Vagina (tissue), 2 donors: Measurements from ENCODE around the gene PLEKHA6. TPM values are rescaled to one million over a fixed set of nuclear protein-coding genes. Genes with fewer than 3 reads are reported as not detected.

Source experiments
- DNase-seq, 2 donors: peaks; one replicate each; pipeline ENCODE4 v3.0.0-alpha.2; 2017; ENCODE audit errors: extremely low spot score in 2 of 2
- H3K27ac ChIP-seq: fragments of 200-600 bp; sonication (generic); one replicate; pipeline ENCODE4 v1.5.1; 2019
- H3K27me3 ChIP-seq: fragments of 200-600 bp; sonication (generic); one replicate; pipeline ENCODE4 v1.5.1; 2019
- H3K36me3 ChIP-seq, 2 donors: fragments of 200-600 bp; sonication (generic); one replicate each; pipeline ENCODE4 v1.5.1; 2017 to 2019
- H3K4me1 ChIP-seq: fragments of 200-600 bp; sonication (generic); one replicate; pipeline ENCODE4 v1.5.1; 2019
- H3K4me3 ChIP-seq, 2 donors: fragments of 200-600 bp; sonication (generic); 1 replicate in 1 of 2; 2 replicates in 1 of 2; pipeline ENCODE4 v1.5.1; 2016 to 2019
- H3K9me3 ChIP-seq: fragments of 200-600 bp; sonication (generic); one replicate; pipeline ENCODE4 v1.5.1; 2019
- POLR2A ChIP-seq, 2 donors: fragments of 450-650 bp; IDR thresholded peaks; one replicate each; pipeline ENCODE4 v1.6.1; 2017; ENCODE audit warnings: antibody characterized with exemption in 2 of 2, mild to moderate bottlenecking in 2 of 2, moderate library complexity in 2 of 2
- POLR2AphosphoS5 ChIP-seq, 2 donors: sonication (generic); formaldehyde crosslinking; IDR thresholded peaks; one replicate each; pipeline ENCODE4 v1.9.0; 2017; ENCODE audit warnings: antibody characterized with exemption in 2 of 2, mild to moderate bottlenecking in 2 of 2, low read depth in 1 of 2; ENCODE audit not compliant: insufficient read depth in 1 of 2
- intact Hi-C: fragments of 100-400 bp; cut with DNase I; formaldehyde crosslinking; loops from one replicate; pipeline ENCODE4 v1.15.1; 2023
- total RNA-seq: library from RNA; depleted of rRNA; stranded (reverse); fragments of >200 nt; gene quantifications from one replicate; pipeline ENCODE4 v1.2.3, GENCODE V29; 2016
- TF ChIP-seq, protein P1 (sequence below), 3 experiments: fragments of 450-650 bp in 2 of 3; fragments of 200-600 bp in 1 of 3; sonication (generic) in 1 of 3; IDR thresholded peaks; one replicate each; pipeline ENCODE4 v1.5.1; 2017 to 2019; ENCODE audit warnings: antibody characterized with exemption in 3 of 3, mild to moderate bottlenecking in 2 of 3, moderate library complexity in 2 of 3

PLEKHA6 gene
- total RNA-seq, 1 donor from 2014 or later: 15.0 TPM

DNA sequence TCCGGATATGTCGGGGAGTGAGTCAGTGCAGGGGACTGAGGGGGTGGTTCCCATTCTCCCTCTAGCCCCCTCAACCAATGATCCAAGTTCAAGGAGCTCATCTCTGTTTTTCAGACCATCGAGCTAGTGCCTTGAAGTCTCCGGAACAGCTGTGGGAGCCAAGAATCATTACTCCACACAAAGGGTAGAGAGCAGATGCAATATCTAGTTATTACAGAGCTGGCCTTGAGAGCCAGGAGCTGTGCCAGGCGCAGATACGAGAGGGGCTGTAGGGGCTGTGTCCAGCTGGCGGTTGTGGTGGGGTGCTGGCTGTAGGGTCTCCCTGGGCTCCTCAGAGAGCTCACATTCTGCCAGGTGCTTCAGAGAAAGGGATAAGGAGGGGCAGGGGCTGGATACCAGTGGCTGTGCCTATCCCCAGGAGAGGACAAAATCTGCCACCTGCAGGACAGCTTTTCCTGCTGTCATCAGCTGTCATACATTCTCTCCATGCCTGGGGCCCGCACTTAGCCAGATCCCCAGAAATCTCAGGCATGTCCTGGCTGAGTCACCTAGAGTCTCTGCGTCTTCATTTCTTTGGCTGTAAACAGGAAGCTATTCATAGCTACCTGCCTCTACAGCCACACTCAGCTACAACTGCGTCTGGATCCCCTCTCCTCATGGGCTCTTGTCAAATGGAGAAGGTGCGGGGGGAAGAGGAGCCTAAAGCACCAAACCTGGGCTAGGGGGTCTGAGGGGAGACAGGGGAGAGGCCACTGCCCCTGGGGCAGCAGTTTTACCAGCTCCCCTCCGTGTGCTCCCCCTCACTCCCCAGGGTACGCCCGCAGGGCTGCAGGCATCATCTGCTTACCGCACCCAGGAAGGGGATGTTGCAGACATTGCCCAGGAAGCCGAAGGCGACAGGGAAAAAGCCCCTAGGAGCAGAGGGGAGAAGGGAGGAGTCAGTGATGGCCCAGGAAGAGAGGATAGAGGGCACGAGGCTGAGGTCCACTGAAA, 161.1 kb downstream of the PLEKHA6 start:
- intact Hi-C loops: no loop called here
- Histone ChIP-seq H3K36me3 (no peaks in the 10 kb centered on the region), H3K9me3 (no peaks in the 10 kb centered on the region), H3K27ac (no peak overlapping the region), H3K27me3 (no peaks in the 10 kb centered on the region), H3K4me1 (no peaks in the 10 kb centered on the region), H3K4me3 (no peak overlapping the region)
- TF ChIP-seq, protein P1, sequence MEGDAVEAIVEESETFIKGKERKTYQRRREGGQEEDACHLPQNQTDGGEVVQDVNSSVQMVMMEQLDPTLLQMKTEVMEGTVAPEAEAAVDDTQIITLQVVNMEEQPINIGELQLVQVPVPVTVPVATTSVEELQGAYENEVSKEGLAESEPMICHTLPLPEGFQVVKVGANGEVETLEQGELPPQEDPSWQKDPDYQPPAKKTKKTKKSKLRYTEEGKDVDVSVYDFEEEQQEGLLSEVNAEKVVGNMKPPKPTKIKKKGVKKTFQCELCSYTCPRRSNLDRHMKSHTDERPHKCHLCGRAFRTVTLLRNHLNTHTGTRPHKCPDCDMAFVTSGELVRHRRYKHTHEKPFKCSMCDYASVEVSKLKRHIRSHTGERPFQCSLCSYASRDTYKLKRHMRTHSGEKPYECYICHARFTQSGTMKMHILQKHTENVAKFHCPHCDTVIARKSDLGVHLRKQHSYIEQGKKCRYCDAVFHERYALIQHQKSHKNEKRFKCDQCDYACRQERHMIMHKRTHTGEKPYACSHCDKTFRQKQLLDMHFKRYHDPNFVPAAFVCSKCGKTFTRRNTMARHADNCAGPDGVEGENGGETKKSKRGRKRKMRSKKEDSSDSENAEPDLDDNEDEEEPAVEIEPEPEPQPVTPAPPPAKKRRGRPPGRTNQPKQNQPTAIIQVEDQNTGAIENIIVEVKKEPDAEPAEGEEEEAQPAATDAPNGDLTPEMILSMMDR (IDR thresholded peaks at IDR 0.05): no peak
- TF ChIP-seq POLR2AphosphoS5 (IDR thresholded peaks at IDR 0.05; ENCODE audit: insufficient read depth in 1 of 2, low read depth in 1 of 2) (no peak), POLR2A (IDR thresholded peaks at IDR 0.05) (no peak)
- no peak for DNase-seq

DNA sequence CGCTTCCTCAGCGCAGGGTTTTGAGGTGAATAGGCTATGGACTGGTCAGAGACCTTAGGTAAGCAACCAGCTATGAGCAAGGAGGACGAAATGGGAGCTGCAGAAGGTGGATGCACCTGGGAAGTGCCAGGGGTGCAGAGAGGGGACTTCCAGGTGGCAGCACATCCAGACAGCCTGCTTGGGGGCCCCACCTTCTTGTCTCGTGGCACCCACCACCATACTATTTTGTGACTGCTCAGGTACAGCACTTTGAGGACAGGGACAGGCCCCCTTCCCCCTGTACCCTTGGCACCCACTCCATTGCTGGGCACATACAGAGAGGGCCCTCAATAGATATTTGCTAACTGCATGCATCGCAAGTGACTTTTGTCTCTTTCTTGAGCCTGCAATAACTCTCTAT, 162.7 kb downstream of the PLEKHA6 start:
- H3K27me3 ChIP-seq: no peaks in the 10 kb centered on the region
- TF ChIP-seq POLR2A (IDR thresholded peaks at IDR 0.05): no peak
- TF ChIP-seq POLR2AphosphoS5 (IDR thresholded peaks at IDR 0.05; ENCODE audit: insufficient read depth in 1 of 2, low read depth in 1 of 2): no peak
- TF ChIP-seq, protein P1 (IDR thresholded peaks at IDR 0.05): no peak
- H3K4me1 ChIP-seq: no peaks in the 10 kb centered on the region
- intact Hi-C loops: no loop called here
- no peaks in the 10 kb centered on the region for H3K36me3 ChIP-seq
- DNase-seq: no peak
- no peak overlapping the region for H3K27ac ChIP-seq
- no peak overlapping the region for H3K4me3 ChIP-seq
- H3K9me3 ChIP-seq: no peaks in the 10 kb centered on the region

DNA sequence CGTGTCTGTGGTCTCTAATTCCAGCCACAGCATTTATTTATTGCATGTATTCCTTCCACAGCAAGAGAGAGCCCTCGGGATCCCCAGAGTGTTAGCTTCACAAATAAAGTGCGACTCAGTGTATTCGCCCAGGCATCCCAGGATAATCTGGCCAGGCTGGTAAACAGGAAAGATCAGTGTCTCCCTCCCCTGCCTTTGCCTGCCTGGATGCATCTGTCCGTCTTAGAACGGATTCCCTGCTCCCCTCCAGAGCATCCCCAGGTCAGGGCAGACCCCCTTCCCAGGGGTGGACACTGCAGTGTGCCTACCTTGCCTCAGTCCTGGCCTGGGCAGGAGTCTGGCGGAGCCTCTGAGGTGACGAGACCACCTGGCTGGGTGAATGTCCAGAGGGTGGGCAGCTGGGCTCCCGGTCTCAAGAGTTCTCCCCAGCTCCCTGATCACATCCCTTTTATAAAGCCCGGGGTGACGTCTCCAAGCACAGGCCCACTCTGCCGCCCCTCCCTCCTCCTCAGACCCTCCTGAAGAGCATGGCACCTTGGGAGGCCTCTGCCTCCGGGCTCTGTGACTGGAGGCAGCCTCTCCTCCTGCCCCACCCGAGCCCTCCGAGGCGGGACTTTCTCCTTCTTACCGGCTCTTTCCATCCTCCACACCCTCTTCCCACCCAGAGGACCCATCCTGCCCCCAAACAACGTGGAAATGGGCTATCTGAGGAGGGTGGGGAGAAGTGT, 163.5 kb downstream of the PLEKHA6 start, which contains the start of gene KISS1:
Gene KISS1, minus strand, starts transcription at position 424 of the 728 bp plus-strand sequence. CDS start 3,615 bp downstream, outside the sequence.
- Histone ChIP-seq H3K27ac (no peak within 1 kb of the TSS), H3K4me3 (no peak within 1 kb of the TSS), H3K4me1 (no peaks in the 10 kb centered on the region), H3K27me3 (no peaks in the 10 kb centered on the region), H3K36me3 (no peaks in the 10 kb centered on the region), H3K9me3 (no peaks in the 10 kb centered on the region)
- DNase-seq: no peak
- intact Hi-C loops: no loop called here
- TF ChIP-seq POLR2A (IDR thresholded peaks at IDR 0.05): no peak
- no peak for TF ChIP-seq POLR2AphosphoS5 (IDR thresholded peaks at IDR 0.05; ENCODE audit: insufficient read depth in 1 of 2, low read depth in 1 of 2)
- TF ChIP-seq, protein P1 (IDR thresholded peaks at IDR 0.05): no peak

DNA sequence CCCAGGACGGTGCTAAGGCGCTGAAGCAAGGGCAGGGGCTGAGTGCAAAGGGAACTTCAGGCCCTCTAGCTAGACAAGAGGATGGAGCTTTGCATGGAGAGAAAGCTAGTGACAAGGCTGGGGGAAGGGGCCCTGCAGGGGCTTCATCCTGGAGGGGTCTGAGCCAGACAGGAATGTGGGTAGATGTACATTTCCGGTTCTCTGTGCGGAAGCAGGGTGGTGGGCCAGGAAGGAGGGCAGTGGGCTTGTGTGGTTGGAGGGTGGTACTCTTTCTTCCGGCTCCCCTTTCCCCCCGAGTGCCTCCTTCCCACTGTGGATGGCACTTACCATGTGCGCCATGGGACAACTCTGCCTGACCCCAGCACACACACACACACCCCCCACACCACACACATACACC, 165.0 kb downstream of the PLEKHA6 start:
- TF ChIP-seq, protein P1 (IDR thresholded peaks at IDR 0.05): no peak
- no peak for TF ChIP-seq POLR2A (IDR thresholded peaks at IDR 0.05)
- TF ChIP-seq POLR2AphosphoS5 (IDR thresholded peaks at IDR 0.05; ENCODE audit: insufficient read depth in 1 of 2, low read depth in 1 of 2): no peak
- peaks cover 13% of the 10 kb centered on the region for H3K4me1 ChIP-seq
- no peak for DNase-seq
- H3K4me3 ChIP-seq: no peak overlapping the region
- H3K9me3 ChIP-seq: no peaks in the 10 kb centered on the region
- H3K36me3 ChIP-seq: no peaks in the 10 kb centered on the region
- no peak overlapping the region for H3K27ac ChIP-seq
- H3K27me3 ChIP-seq: no peaks in the 10 kb centered on the region
- intact Hi-C loops: no loop called here
